LNCaP clone FGC (cell line): ENCODE results near the gene MINK1.

Source experiments
- DNase-seq: peaks from one replicate; pipeline ENCODE4 v3.0.0-alpha.2; 2011; ENCODE audit warnings: low read depth
- H3K4me3 ChIP-seq: 2 replicates; pipeline ENCODE4 v1.5.1; 2011; ENCODE audit warnings: mild to moderate bottlenecking, low read depth, low read length, control low read depth
- TF ChIP-seq, protein P1 (sequence below): IDR thresholded peaks from 2 replicates; pipeline ENCODE4 v1.5.1; 2012; ENCODE audit warnings: mild to moderate bottlenecking; ENCODE audit not compliant: control insufficient read depth, insufficient read depth; ENCODE audit errors: extremely low read depth

The MINK1 gene

DNA sequence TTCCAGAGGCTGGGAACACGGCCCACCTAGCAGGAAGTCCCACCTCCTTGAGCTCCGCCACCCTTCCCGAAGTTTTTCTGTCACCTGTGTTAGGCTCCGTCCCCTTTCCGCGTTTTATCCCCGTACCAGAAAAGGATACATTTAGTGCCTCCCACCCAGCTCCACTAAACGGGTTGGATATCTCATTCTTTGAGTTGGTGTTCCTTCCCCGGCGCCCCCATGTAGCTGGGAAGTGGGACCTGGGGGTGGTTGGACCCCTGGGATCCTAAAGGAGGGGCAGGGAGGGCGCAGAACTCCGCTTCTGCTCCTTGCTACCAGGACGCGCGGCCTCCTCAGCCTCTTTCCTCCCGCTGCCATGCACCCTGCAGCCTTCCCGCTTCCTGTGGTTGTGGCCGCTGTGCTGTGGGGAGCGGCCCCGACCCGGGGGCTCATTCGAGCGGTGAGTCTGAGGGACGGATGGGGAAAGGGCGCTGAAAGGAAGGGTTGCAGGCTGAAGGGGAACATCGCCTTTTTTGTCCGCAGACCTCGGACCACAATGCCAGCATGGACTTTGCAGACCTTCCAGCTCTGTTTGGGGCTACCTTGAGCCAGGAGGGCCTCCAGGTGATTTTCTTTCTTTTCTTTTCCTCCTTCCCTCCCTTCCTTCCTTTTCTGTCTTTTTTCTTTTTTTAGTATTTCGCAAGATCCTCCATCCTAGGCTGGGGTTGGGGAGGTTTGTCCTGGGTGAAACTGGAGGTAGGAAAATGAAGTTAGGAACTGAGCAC is 107.6 kb downstream of the MINK1 start:
- no peak for DNase-seq
- H3K4me3 ChIP-seq: peak overlapping the region; percentile 96
- TF ChIP-seq, protein P1, sequence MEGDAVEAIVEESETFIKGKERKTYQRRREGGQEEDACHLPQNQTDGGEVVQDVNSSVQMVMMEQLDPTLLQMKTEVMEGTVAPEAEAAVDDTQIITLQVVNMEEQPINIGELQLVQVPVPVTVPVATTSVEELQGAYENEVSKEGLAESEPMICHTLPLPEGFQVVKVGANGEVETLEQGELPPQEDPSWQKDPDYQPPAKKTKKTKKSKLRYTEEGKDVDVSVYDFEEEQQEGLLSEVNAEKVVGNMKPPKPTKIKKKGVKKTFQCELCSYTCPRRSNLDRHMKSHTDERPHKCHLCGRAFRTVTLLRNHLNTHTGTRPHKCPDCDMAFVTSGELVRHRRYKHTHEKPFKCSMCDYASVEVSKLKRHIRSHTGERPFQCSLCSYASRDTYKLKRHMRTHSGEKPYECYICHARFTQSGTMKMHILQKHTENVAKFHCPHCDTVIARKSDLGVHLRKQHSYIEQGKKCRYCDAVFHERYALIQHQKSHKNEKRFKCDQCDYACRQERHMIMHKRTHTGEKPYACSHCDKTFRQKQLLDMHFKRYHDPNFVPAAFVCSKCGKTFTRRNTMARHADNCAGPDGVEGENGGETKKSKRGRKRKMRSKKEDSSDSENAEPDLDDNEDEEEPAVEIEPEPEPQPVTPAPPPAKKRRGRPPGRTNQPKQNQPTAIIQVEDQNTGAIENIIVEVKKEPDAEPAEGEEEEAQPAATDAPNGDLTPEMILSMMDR: no peak

DNA sequence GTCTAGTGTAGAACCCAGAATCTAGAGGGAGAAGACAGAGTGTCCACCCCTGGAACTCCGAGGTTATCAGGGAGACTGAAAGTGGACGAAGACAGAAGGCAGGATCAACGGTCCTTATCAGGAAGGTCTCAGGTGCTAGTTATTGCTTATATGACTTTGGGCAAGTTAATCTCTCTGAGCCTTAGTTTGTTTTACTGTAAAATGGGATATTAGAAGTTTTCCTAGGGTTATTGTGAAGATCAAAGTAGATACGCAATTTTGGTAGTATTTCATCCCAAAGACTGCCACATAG is 108.1 kb downstream of the MINK1 start:
- H3K4me3 ChIP-seq: peak overlapping the region; percentile 96
- no peak for DNase-seq
- TF ChIP-seq, protein P1: no peak

DNA sequence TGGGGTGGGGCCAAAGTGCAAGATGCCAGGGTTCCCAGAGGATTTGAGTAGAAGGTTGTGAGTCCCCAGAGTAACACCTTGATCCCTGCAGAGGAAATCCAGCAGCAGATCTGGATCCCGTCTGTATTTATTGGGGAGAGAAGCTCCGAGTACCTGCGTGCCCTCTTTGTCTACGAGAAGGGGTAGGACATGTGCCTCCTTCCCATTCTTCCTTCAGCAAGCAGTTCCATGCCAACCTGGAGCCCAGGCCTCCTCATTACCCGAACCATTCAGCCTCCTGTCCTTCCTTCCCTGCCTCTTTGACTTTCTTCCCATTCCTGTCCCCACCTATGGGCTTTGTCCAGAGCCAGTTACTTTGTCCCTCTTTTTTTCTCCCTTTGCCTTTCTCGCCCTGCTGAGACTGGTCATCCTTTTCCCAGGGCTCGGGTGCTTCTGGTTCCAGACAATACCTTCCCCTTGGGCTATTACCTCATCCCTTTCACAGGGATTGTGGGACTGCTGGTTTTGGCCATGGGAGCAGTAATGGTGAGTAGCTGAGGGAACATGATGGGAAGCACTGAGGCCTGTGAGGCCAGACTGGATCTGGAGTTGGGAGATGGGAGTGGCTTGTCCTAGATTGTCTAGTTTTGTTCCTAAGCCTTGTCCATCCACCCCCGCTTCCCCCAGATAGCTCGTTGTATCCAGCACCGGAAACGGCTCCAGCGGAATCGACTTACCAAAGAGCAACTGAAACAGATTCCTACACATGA is 109.8 kb downstream of the MINK1 start:
- no peak overlapping the region for H3K4me3 ChIP-seq
- TF ChIP-seq, protein P1: no peak
- no peak for DNase-seq

DNA sequence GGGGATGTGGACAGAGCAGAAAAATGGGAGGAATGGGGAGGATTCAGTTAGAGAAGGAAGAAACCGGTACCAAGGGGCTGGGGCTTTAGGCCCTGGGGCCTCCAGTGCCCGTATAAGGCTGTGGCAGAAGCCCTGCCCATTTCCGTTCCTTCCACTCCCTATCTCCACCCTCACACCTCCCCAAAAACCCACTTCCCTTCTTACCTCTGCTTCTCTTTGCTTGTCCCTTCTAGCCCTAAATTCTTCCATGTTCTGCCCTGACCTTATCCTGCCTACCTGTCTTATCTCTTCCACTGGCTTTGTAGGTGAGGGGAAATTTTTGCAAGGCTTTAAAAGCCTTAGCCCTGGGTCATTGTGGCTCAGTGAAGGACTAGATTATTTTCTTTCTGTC is 111.0 kb downstream of the MINK1 start:
- TF ChIP-seq, protein P1: no peak
- no peak for DNase-seq
- H3K4me3 ChIP-seq: no peak overlapping the region

DNA sequence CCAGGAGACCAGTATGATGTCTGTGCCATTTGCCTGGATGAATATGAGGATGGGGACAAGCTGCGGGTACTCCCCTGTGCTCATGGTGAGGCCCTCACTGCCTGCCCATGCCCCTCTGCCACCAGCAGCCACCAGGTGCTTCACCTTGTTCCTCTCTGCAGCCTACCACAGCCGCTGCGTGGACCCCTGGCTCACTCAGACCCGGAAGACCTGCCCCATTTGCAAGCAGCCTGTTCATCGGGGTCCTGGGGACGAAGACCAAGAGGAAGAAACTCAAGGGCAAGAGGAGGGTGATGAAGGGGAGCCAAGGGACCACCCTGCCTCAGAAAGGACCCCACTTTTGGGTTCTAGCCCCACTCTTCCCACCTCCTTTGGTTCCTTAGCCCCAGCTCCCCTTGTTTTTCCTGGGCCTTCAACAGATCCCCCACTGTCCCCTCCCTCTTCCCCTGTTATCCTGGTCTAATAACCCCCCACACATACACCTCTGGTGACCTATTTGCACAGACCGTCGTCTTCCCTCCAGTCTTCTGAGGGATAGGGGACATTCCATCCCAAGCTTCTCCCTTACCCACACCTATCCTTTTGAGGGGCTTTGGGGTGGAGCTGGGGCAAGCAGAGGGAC is 111.5 kb downstream of the MINK1 start:
- TF ChIP-seq, protein P1: no peak
- DNase-seq: no peak
- H3K4me3 ChIP-seq: no peak overlapping the region

DNA sequence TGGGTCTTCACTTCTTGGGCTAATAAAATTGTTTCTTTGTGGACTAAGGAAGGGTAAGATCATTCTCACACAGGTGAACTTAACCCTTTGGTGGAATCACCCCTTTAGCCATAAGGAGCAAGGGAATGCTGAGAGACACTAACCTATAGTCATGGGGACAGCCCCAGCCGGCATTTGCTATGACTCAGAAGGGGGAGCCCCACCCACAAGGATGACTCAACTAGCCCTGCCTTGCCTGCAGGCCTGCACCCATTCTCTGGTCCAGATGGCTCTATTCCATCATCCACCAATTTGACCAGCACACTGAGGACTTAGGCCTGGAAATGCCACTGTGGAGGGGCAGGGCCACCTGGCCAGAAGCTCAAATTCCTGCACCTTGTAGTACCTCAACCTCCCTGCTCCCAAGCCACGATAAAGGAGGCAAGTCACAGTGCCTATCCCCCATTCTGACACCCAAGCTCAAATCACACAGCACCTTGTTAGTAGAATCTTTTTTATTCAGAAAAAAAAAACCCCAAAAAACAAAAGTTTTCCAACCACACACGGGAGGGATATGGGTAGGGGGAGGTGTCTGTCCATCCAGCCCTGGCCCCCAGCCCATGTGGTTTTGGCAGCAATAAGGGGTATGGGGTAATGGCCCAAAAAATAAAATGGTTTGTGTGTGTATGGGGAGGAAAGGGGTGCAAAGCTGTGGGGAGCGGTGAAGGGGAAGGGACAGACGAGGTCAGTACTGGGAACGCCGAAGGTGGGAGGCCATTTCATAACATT is 112.2 kb downstream of the MINK1 start:
- TF ChIP-seq, protein P1: no peak
- no peak overlapping the region; the same call in 1 of the 2 replicates for H3K4me3 ChIP-seq
- no peak for DNase-seq
